Sigmoid colon (tissue), 7 donors: ENCODE results near the gene C1orf226. TPM values are rescaled to one million over a fixed set of nuclear protein-coding genes. Genes with fewer than 3 reads are reported as not detected.

ENCODE experiments used
- DNase-seq: peaks from one replicate; pipeline ENCODE4 v3.0.0-alpha.2; 2019
- H3K27ac ChIP-seq, 4 donors: fragments of 200-600 bp; sonication (generic); one replicate each; pipeline ENCODE4 v1.5.1; 2016 to 2019; ENCODE audit warnings: mild to moderate bottlenecking in 1 of 4
- H3K27me3 ChIP-seq, 3 donors: fragments of 200-600 bp; sonication (generic); one replicate each; pipeline ENCODE4 v1.5.1; 2019; ENCODE audit warnings: mild to moderate bottlenecking in 1 of 3
- H3K36me3 ChIP-seq, 4 donors: fragments of 200-600 bp; sonication (generic); one replicate each; pipeline ENCODE4 v1.5.1; 2016 to 2019
- H3K4me1 ChIP-seq, 4 donors: fragments of 200-600 bp; sonication (generic); one replicate each; pipeline ENCODE4 v1.5.1; 2017 to 2019
- H3K4me3 ChIP-seq, 4 donors: fragments of 200-600 bp; sonication (generic); one replicate each; pipeline ENCODE4 v1.5.1; 2017 to 2019; ENCODE audit warnings: mild to moderate bottlenecking in 2 of 4, moderate library complexity in 1 of 4
- H3K9me3 ChIP-seq, 4 donors: fragments of 200-600 bp in 3 of 4; sonication (generic) in 3 of 4; one replicate each; pipeline versions ENCODE4 v1.5.1 to v1.6.1; 2013 to 2019
- EP300 ChIP-seq, 4 donors: sonication (generic); formaldehyde crosslinking; IDR thresholded peaks; one replicate each; pipeline ENCODE4 v1.6.1; 2017; ENCODE audit warnings: antibody characterized with exemption in 4 of 4
- POLR2A ChIP-seq, 2 donors: fragments of 450-650 bp; IDR thresholded peaks; one replicate each; pipeline ENCODE4 v1.6.1; 2016; ENCODE audit warnings: antibody characterized with exemption in 2 of 2, mild to moderate bottlenecking in 2 of 2, moderate library complexity in 2 of 2
- POLR2AphosphoS5 ChIP-seq, 4 donors: sonication (generic); formaldehyde crosslinking; IDR thresholded peaks; one replicate each; pipeline ENCODE4 v1.6.1; 2017; ENCODE audit warnings: antibody characterized with exemption in 4 of 4
- WGBS, 2 donors: extraction: QIAGEN DNeasy Blood & Tissue Kit; methylation state at CpG; one replicate each; pipeline ENCODE4 v1.1.7; 2013; 5-methylcytosine and 5-hydroxymethylcytosine counted together
- intact Hi-C: fragments of 100-400 bp; cut with DNase I; formaldehyde crosslinking; loops from one replicate; pipeline ENCODE4 v1.15.1; 2023
- polyA plus RNA-seq, 3 donors: library from polyadenylated mRNA; stranded (reverse); fragments of 200-250 nt; gene quantifications; one replicate each; pipeline ENCODE4 v1.2.3, GENCODE V29; 2013
- total RNA-seq, 4 donors: library from RNA; depleted of rRNA; stranded (reverse); fragments of >200 nt; gene quantifications; one replicate each; pipeline ENCODE4 v1.1.0, GENCODE V29; 2016
- TF ChIP-seq, protein P1 (sequence below), 4 experiments: fragments of 450-650 bp in 3 of 4; fragments of 200-600 bp in 1 of 4; IDR thresholded peaks; one replicate each; pipeline ENCODE4 v1.5.1; 2016 to 2019; ENCODE audit warnings: antibody characterized with exemption in 4 of 4, mild to moderate bottlenecking in 3 of 4, moderate library complexity in 2 of 4
- donor health status: healthy with polysubstance abuse.
- donor health status: Bipolar disorder and iron deficiency.
- donor health status: healthy.

Gene C1orf226
- total and polyA plus RNA-seq, 7 donors: 6.6 to 16.1 (median 13.2) TPM

DNA sequence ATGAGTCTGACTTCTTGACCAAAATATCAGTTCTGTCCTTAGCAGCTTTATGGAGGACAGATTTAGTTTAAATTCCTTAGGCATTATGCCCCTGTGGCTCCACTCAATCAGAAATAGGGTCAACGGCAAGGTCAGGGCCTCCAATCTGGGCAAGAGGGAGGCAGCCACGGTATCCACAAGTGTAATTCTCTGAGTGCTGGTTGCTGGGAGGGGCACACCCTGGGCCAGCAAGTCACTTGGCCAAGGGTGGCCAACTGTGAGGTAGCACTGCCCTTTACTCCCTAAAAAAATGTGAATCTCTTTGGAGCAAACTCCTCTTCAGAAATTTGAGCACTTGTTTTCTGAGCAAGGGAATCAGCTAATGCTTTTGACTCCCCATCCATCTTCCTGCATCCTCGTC is 17.7 kb upstream of the C1orf226 start:
- TF ChIP-seq, protein P1, sequence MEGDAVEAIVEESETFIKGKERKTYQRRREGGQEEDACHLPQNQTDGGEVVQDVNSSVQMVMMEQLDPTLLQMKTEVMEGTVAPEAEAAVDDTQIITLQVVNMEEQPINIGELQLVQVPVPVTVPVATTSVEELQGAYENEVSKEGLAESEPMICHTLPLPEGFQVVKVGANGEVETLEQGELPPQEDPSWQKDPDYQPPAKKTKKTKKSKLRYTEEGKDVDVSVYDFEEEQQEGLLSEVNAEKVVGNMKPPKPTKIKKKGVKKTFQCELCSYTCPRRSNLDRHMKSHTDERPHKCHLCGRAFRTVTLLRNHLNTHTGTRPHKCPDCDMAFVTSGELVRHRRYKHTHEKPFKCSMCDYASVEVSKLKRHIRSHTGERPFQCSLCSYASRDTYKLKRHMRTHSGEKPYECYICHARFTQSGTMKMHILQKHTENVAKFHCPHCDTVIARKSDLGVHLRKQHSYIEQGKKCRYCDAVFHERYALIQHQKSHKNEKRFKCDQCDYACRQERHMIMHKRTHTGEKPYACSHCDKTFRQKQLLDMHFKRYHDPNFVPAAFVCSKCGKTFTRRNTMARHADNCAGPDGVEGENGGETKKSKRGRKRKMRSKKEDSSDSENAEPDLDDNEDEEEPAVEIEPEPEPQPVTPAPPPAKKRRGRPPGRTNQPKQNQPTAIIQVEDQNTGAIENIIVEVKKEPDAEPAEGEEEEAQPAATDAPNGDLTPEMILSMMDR (IDR thresholded peaks at IDR 0.05): no peak
- TF ChIP-seq EP300 (IDR thresholded peaks at IDR 0.05): no peak
- TF ChIP-seq POLR2AphosphoS5 (IDR thresholded peaks at IDR 0.05): no peak
- no peak for TF ChIP-seq POLR2A (IDR thresholded peaks at IDR 0.05)
- Histone ChIP-seq H3K4me3 (no peak overlapping the region), H3K36me3 (peaks cover 0 to 17% (median 0%) of the 10 kb centered on the region in 4 donors), H3K27ac (no peak overlapping the region), H3K9me3 (no peaks in the 10 kb centered on the region), H3K4me1 (no peaks in the 10 kb centered on the region), H3K27me3 (no peaks in the 10 kb centered on the region)
- DNase-seq: no peak
- WGBS, 2 donors: 76 to 87% methylated on average over 3 of the region's 3 CpGs
- intact Hi-C loops: no loop called here

DNA sequence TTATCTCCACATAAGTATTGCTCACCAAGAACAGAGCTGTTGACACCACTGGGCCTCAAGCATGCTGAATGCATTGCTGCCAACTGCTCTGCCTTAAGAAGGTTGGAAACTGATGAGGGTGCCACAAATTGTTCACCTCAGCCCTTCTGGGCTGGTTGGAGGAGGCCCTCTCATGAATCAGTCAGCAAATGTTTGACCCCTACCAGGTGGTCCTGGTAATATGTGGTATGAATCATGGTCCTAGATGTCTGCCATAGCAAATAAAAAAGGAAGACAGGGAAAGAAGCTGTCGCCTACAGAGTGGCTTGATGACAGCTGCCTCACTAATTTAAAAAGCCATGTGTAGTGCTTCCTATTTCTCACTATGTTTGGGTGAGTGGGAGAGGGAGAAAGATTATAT is 17.0 kb upstream of the C1orf226 start:
- no peak for DNase-seq
- Histone ChIP-seq H3K4me3 (no peak overlapping the region), H3K9me3 (no peaks in the 10 kb centered on the region), H3K36me3 (peaks cover 0 to 17% (median 0%) of the 10 kb centered on the region in 4 donors), H3K27ac (no peak overlapping the region), H3K4me1 (no peaks in the 10 kb centered on the region), H3K27me3 (no peaks in the 10 kb centered on the region)
- intact Hi-C loops: no loop called here
- WGBS, 2 donors: 94% methylated on average over 1 of the region's 1 CpG
- TF ChIP-seq EP300 (IDR thresholded peaks at IDR 0.05) (no peak), POLR2A (IDR thresholded peaks at IDR 0.05) (no peak), POLR2AphosphoS5 (IDR thresholded peaks at IDR 0.05) (no peak)
- TF ChIP-seq, protein P1 (IDR thresholded peaks at IDR 0.05): no peak

DNA sequence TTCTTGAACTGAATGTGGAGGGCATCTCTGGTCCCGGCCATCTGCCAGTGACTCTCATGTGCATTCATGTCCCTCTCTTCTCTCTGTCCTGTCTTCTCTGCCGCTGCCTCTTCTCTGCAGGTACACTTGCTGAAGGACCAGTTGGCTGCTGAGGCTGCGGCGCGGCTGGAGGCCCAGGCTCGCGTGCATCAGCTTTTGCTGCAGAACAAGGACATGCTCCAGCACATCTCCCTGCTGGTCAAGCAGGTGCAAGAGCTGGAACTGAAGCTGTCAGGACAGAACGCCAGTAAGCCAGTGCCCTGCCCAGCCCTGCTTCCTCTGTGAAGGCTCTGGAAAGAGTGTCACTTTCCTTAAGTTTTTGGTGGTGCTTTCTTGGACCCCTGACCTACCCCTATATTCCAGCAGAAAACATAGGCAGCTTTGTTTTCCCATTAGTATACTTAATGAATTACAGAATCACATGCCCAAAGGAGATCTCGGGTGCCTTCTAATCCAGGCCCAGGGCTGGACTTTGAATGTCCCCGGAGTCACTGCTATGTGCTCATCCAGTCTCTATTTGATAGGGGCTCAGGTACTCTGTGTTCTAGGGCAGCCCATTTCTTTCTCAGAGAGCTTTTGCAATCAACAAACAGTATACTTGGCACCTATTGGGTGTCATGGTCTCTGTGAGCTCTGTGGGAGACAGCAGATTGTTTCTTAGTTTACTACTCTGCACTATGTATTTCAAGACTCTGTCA is 16.1 kb upstream of the C1orf226 start:
- Histone ChIP-seq H3K4me3 (no peak overlapping the region), H3K27ac (no peak overlapping the region), H3K27me3 (no peaks in the 10 kb centered on the region), H3K9me3 (no peaks in the 10 kb centered on the region), H3K4me1 (no peaks in the 10 kb centered on the region), H3K36me3 (peaks cover 0 to 16% (median 0%) of the 10 kb centered on the region in 4 donors)
- no peak for DNase-seq
- intact Hi-C loops: no loop called here
- TF ChIP-seq POLR2A (IDR thresholded peaks at IDR 0.05) (no peak), EP300 (IDR thresholded peaks at IDR 0.05) (no peak), POLR2AphosphoS5 (IDR thresholded peaks at IDR 0.05) (no peak)
- TF ChIP-seq, protein P1 (IDR thresholded peaks at IDR 0.05): no peak
- 89 to 95% methylated on average over 10 of the region's 10 CpGs for WGBS, 2 donors

DNA sequence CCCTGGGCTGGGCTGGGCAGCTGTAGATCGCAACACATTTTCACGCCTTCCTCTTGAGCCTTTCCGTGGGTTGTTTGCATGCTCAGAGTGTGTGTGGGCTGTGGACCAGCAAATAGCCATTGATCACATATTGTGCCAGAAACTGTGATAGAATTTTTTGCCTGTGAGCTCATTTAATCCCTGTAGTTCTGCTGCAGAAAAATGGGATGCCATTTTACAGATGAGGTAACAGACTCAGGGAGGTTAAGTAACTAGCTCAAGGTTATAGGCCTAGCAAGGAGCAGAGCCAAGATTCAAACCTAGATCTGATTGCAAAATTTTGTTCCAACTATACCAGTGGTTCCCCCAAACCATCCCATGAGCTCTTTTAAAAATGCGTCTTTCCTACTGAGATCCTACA is 15.4 kb upstream of the C1orf226 start:
- Histone ChIP-seq H3K27me3 (no peaks in the 10 kb centered on the region), H3K27ac (no peak overlapping the region), H3K4me3 (no peak overlapping the region), H3K4me1 (no peaks in the 10 kb centered on the region), H3K9me3 (no peaks in the 10 kb centered on the region), H3K36me3 (peaks cover 0 to 9% (median 0%) of the 10 kb centered on the region in 4 donors)
- TF ChIP-seq EP300 (IDR thresholded peaks at IDR 0.05) (no peak), POLR2A (IDR thresholded peaks at IDR 0.05) (no peak), POLR2AphosphoS5 (IDR thresholded peaks at IDR 0.05) (no peak)
- TF ChIP-seq, protein P1 (IDR thresholded peaks at IDR 0.05): no peak
- no peak for DNase-seq
- intact Hi-C loops: no loop called here
- WGBS, 2 donors: 72% methylated on average over 4 of the region's 4 CpGs
